PC-3 (cell line): ENCODE measurements around the gene NTN1. TPM values are rescaled to one million over a fixed set of nuclear protein-coding genes. Genes with fewer than 3 reads are reported as not detected.
A peak's percentile ranks its signal among the peaks of the same experiment; 100 is the strongest.

Source experiments
- ATAC-seq: fragments of 200-7000 bp; cut with Tn5 transposase; 2 replicates; pipeline ENCODE4 v1.9.1; 2020; ENCODE audit warnings: mild to moderate bottlenecking, moderate library complexity
- BruUV-seq: library from RNA; stranded (reverse); fragments of 400-500 nt; replicated peaks from 2 replicates; lab custom pipeline; 2021; lab: Mats Ljungman, UMichigan
- CTCF ChIA-PET: fragments of 300-600 bp; sonication (Branson Sonifier 250); formaldehyde crosslinking; loops from one replicate; lab custom pipeline; 2022; ENCODE audit warnings: antibody characterized with exemption; lab: Charles Lee
- POLR2A ChIA-PET: fragments of 300-600 bp; sonication (Branson Sonifier 250); formaldehyde crosslinking; loops from one replicate; lab custom pipeline; 2022; ENCODE audit warnings: antibody characterized with exemption; ENCODE audit not compliant: unreplicated experiment; lab: Charles Lee
- DNase-seq: peaks from one replicate; pipeline ENCODE4 v3.0.0-alpha.2; 2015
- H2AFZ ChIP-seq: fragments of 300-600 bp; sonication (generic); 2 replicates; pipeline ENCODE4 v1.6.0; 2016; ENCODE audit warnings: antibody characterized with exemption, low read length
- H3F3A ChIP-seq: fragments of 300-600 bp; sonication (generic); one replicate; pipeline ENCODE4 v1.6.0; 2017; ENCODE audit warnings: antibody characterized with exemption, low read length, control low read depth, mild to moderate bottlenecking; ENCODE audit not compliant: unreplicated experiment
- H3K27ac ChIP-seq: fragments of 300-600 bp; sonication (generic); 2 replicates; pipeline ENCODE4 v1.5.1; 2016; ENCODE audit warnings: mild to moderate bottlenecking, low read length
- H3K27me3 ChIP-seq: fragments of 300-600 bp; sonication (generic); 2 replicates; pipeline ENCODE4 v1.6.1; 2016; ENCODE audit warnings: low read length, mixed read lengths
- H3K36me3 ChIP-seq: fragments of 300-600 bp; sonication (generic); 2 replicates; pipeline ENCODE4 v1.6.1; 2016; ENCODE audit warnings: low read depth, mixed run types, low read length, mixed read lengths
- H3K4me1 ChIP-seq: fragments of 300-600 bp; sonication (generic); 2 replicates; pipeline ENCODE4 v1.5.1; 2016; ENCODE audit warnings: low read length; ENCODE audit not compliant: insufficient read depth
- H3K4me2 ChIP-seq: fragments of 300-600 bp; sonication (generic); 2 replicates; pipeline ENCODE4 v1.6.0; 2016; ENCODE audit warnings: low read length
- H3K4me3 ChIP-seq: fragments of 300-600 bp; sonication (generic); 2 replicates; pipeline ENCODE4 v1.5.1; 2016; ENCODE audit warnings: mild to moderate bottlenecking, low read length, mixed read lengths
- H3K79me2 ChIP-seq: fragments of 300-600 bp; sonication (generic); 2 replicates; pipeline ENCODE4 v1.6.1; 2017; ENCODE audit warnings: low read length, mixed read lengths
- H3K9ac ChIP-seq: fragments of 300-600 bp; sonication (generic); 2 replicates; pipeline ENCODE4 v1.6.0; 2016; ENCODE audit warnings: mild to moderate bottlenecking, low read length
- H3K9me2 ChIP-seq: fragments of 300-600 bp; sonication (generic); replicated peaks from 2 replicates; pipeline ENCODE4 v1.6.1; 2016; ENCODE audit warnings: mixed run types, low read length, mixed read lengths
- H3K9me3 ChIP-seq: fragments of 300-600 bp; sonication (generic); 2 replicates; pipeline ENCODE4 v1.6.1; 2016; ENCODE audit warnings: low read length, mixed read lengths
- H4K20me1 ChIP-seq: fragments of 300-600 bp; sonication (generic); 2 replicates; pipeline ENCODE4 v1.6.1; 2016; ENCODE audit warnings: low read length, mixed read lengths
- EZH2 ChIP-seq: fragments of 300-600 bp; sonication (generic); IDR thresholded peaks from one replicate; pipeline ENCODE4 v1.6.1; 2017; ENCODE audit warnings: antibody characterized with exemption, mild to moderate bottlenecking, low read length; ENCODE audit not compliant: unreplicated experiment
- EZH2phosphoT487 ChIP-seq: fragments of 300-600 bp; sonication (generic); IDR thresholded peaks from 2 replicates; pipeline ENCODE4 v1.6.1; 2018; ENCODE audit warnings: mild to moderate bottlenecking, antibody characterized with exemption, low read length, borderline replicate concordance
- intact Hi-C: fragments of 100-400 bp; cut with micrococcal nuclease; formaldehyde crosslinking; loops from 2 replicates; pipeline ENCODE4 v1.9.0; 2023
- total RNA-seq: library from RNA; depleted of rRNA; stranded (reverse); fragments of >200 nt; gene quantifications from 2 replicates; pipeline ENCODE4 v1.2.3, GENCODE V29; 2014
- TF ChIP-seq, protein P1 (sequence below): fragments of 300-600 bp; sonication (generic); conservative IDR thresholded peaks from 2 replicates; pipeline ENCODE4 v1.5.1; 2017; ENCODE audit warnings: antibody characterized with exemption, low read depth, mild to moderate bottlenecking, low read length

NTN1 gene
- total RNA-seq, 1 experiment from 2014 or later = 0.22 TPM

GRCh38 chr17:9206410-9206703 is 185.0 kb downstream of the NTN1 start:
- Histone ChIP-seq H3K79me2 (no peaks in the 10 kb centered on the region), H2AFZ (no peak overlapping the region), H3K4me2 (no peak overlapping the region), H3K36me3 (no peaks in the 10 kb centered on the region), H4K20me1 (no peaks in the 10 kb centered on the region), H3K27me3 (0 out of 2 replicates have a peak, but pooled peaks cover 3% of the 10 kb centered on the region), H3K9ac (no peak overlapping the region), H3K27ac (no peak overlapping the region), H3K4me3 (no peak overlapping the region), H3K9me2 (no peaks in the 10 kb centered on the region), H3K4me1 (no peaks in the 10 kb centered on the region; the same call in 1 of the 2 replicates), H3K9me3 (no peaks in the 10 kb centered on the region), H3F3A (no peaks in the 10 kb centered on the region)
- intact Hi-C loops = no loop called here
- ATAC-seq = no peak
- BruUV-seq = no TSS peak
- DNase-seq = no peak
- ChIA-PET CTCF (no interaction called here), POLR2A (no interaction called here)
- no peak for TF ChIP-seq EZH2phosphoT487
- no peak for TF ChIP-seq EZH2
- TF ChIP-seq, protein P1, sequence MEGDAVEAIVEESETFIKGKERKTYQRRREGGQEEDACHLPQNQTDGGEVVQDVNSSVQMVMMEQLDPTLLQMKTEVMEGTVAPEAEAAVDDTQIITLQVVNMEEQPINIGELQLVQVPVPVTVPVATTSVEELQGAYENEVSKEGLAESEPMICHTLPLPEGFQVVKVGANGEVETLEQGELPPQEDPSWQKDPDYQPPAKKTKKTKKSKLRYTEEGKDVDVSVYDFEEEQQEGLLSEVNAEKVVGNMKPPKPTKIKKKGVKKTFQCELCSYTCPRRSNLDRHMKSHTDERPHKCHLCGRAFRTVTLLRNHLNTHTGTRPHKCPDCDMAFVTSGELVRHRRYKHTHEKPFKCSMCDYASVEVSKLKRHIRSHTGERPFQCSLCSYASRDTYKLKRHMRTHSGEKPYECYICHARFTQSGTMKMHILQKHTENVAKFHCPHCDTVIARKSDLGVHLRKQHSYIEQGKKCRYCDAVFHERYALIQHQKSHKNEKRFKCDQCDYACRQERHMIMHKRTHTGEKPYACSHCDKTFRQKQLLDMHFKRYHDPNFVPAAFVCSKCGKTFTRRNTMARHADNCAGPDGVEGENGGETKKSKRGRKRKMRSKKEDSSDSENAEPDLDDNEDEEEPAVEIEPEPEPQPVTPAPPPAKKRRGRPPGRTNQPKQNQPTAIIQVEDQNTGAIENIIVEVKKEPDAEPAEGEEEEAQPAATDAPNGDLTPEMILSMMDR = no peak

GRCh38 chr17:9206741-9207332 is 185.5 kb downstream of the NTN1 start:
- peak overlapping the region; percentile 24; the same call in 1 of the 2 replicates for H2AFZ ChIP-seq
- no peak overlapping the region for H3K9ac ChIP-seq
- H3K4me1 ChIP-seq = no peaks in the 10 kb centered on the region; the same call in 1 of the 2 replicates
- no peaks in the 10 kb centered on the region for H3F3A ChIP-seq
- TF ChIP-seq EZH2phosphoT487 = no peak
- TF ChIP-seq EZH2 = no peak
- TF ChIP-seq, protein P1 = no peak
- no peaks in the 10 kb centered on the region for H3K36me3 ChIP-seq
- no peaks in the 10 kb centered on the region for H3K9me2 ChIP-seq
- peak; percentile 15 for DNase-seq
- H3K27ac ChIP-seq = no peak overlapping the region
- H3K4me3 ChIP-seq = peak overlapping the region; percentile 5; the same call in 1 of the 2 replicates
- intact Hi-C loops = no loop called here
- H3K4me2 ChIP-seq = peak overlapping the region; percentile 58
- H4K20me1 ChIP-seq = no peaks in the 10 kb centered on the region
- BruUV-seq = no TSS peak
- ChIA-PET CTCF (no interaction called here), POLR2A (no interaction called here)
- no peaks in the 10 kb centered on the region for H3K79me2 ChIP-seq
- H3K9me3 ChIP-seq = no peaks in the 10 kb centered on the region
- peak; percentile 82 for ATAC-seq
- no peaks in the 10 kb centered on the region for H3K27me3 ChIP-seq

DNA sequence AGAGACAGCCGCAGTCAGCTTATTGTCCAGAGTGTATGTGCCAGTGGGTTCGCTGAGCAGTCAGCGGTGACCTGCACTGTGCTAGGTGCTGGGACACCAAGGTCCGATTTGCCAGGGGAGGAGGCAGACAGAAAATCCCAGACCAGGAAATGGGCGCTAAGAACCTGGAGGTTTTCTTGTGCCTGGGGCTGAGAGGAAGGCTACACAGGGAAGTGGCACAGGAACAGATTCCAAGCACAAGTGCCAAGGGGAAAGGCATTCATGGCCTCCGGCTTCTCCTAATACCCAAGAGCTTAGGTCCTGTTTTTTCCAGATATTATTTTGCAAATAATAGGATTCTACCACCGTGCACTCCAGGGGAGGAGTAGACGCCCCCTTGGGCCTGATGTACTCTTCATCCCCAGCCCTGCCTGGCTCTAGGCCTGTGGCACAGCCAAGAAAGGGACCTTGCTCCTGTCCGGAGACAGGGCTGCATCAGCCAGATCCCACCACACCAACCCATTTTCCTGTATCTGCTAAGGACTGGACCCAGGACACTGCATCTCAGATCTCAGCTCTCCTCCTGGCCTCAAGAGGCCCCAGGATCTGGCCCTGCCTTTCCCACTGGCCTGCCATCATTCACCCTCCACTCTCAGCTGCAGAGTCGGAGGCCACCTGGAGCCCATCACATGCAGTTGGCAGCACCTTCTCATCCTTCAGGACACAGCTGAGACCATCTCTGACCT is 187.2 kb downstream of the NTN1 start:
- ATAC-seq (no peak), DNase-seq (no peak)
- H3K27me3 ChIP-seq = no peaks in the 10 kb centered on the region
- no peaks in the 10 kb centered on the region; the same call in 1 of the 2 replicates for H3K4me1 ChIP-seq
- TF ChIP-seq, protein P1 = no peak
- TF ChIP-seq EZH2phosphoT487 (no peak), EZH2 (no peak)
- no peaks in the 10 kb centered on the region for H3F3A ChIP-seq
- POLR2A ChIA-PET = no interaction called here
- H3K9ac ChIP-seq = no peak overlapping the region
- H3K27ac ChIP-seq = no peak overlapping the region
- no peaks in the 10 kb centered on the region for H4K20me1 ChIP-seq
- no peak overlapping the region for H3K4me3 ChIP-seq
- no TSS peak for BruUV-seq
- intact Hi-C loops = no loop called here
- H2AFZ ChIP-seq = no peak overlapping the region
- H3K9me3 ChIP-seq = no peaks in the 10 kb centered on the region
- no peaks in the 10 kb centered on the region for H3K79me2 ChIP-seq
- no peaks in the 10 kb centered on the region for H3K36me3 ChIP-seq
- no peaks in the 10 kb centered on the region for H3K9me2 ChIP-seq
- CTCF ChIA-PET = no interaction called here
- no peak overlapping the region for H3K4me2 ChIP-seq
